BE2C (cell line): ENCODE data around the gene MIA.
"Not testable (repeated sequence)": the region's sequence is repeated elsewhere in the genome, so short reads cannot be mapped to it uniquely, and the experiment has no call there.

Experiments used
- DNase-seq: peaks from one replicate; pipeline ENCODE4 v3.0.0-alpha.2; 2020
- H3K27me3 ChIP-seq: fragments of 250-450 bp; sonication (Bioruptor Pico); 2 replicates; pipeline ENCODE4 v1.5.1; 2020; ENCODE audit warnings: mild to moderate bottlenecking
- H3K36me3 ChIP-seq: fragments of 250-450 bp; sonication (Bioruptor Pico); 2 replicates; pipeline ENCODE4 v1.5.1; 2020; ENCODE audit warnings: mild to moderate bottlenecking
- H3K4me1 ChIP-seq: fragments of 250-450 bp; sonication (Bioruptor Pico); 2 replicates; pipeline ENCODE4 v1.5.1; 2020
- H3K4me3 ChIP-seq: 2 replicates; pipeline ENCODE4 v1.5.1; 2011; ENCODE audit warnings: low read depth, low read length
- H3K9me3 ChIP-seq: fragments of 250-450 bp; sonication (Bioruptor Pico); 2 replicates; pipeline ENCODE4 v1.5.1; 2020
- TF ChIP-seq, protein P1 (sequence below): IDR thresholded peaks from 2 replicates; pipeline ENCODE4 v1.5.1; 2012; ENCODE audit warnings: mild to moderate bottlenecking, low read depth, low read length

MIA gene

DNA sequence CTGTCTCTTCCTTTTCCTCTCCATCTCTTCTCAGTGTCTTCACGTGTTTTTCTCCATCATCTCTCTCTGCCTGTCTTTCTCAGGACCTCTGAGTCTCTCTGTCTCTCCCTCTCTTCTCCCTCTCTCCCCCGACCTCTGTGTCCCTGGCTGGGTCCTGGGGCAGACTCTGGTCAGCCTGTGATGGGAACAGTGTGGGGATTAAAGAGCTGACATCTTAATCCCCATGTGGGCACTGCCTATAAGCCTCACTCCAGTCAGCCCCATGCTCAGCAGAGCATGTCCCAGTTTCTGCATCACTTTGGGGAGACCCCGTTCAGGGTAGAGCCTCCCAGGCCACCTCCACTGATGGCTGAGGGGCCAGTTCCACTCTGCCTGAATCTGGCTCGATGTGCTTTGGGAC lies 39.9 kb downstream of the MIA start:
- no peaks in the 10 kb centered on the region for H3K36me3 ChIP-seq
- no peaks in the 10 kb centered on the region; the same call in 1 of the 2 replicates for H3K4me1 ChIP-seq
- no peak for DNase-seq
- H3K9me3 ChIP-seq: no peaks in the 10 kb centered on the region
- TF ChIP-seq, protein P1, sequence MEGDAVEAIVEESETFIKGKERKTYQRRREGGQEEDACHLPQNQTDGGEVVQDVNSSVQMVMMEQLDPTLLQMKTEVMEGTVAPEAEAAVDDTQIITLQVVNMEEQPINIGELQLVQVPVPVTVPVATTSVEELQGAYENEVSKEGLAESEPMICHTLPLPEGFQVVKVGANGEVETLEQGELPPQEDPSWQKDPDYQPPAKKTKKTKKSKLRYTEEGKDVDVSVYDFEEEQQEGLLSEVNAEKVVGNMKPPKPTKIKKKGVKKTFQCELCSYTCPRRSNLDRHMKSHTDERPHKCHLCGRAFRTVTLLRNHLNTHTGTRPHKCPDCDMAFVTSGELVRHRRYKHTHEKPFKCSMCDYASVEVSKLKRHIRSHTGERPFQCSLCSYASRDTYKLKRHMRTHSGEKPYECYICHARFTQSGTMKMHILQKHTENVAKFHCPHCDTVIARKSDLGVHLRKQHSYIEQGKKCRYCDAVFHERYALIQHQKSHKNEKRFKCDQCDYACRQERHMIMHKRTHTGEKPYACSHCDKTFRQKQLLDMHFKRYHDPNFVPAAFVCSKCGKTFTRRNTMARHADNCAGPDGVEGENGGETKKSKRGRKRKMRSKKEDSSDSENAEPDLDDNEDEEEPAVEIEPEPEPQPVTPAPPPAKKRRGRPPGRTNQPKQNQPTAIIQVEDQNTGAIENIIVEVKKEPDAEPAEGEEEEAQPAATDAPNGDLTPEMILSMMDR: no peak
- H3K4me3 ChIP-seq: no peak overlapping the region
- H3K27me3 ChIP-seq: no peaks in the 10 kb centered on the region

DNA sequence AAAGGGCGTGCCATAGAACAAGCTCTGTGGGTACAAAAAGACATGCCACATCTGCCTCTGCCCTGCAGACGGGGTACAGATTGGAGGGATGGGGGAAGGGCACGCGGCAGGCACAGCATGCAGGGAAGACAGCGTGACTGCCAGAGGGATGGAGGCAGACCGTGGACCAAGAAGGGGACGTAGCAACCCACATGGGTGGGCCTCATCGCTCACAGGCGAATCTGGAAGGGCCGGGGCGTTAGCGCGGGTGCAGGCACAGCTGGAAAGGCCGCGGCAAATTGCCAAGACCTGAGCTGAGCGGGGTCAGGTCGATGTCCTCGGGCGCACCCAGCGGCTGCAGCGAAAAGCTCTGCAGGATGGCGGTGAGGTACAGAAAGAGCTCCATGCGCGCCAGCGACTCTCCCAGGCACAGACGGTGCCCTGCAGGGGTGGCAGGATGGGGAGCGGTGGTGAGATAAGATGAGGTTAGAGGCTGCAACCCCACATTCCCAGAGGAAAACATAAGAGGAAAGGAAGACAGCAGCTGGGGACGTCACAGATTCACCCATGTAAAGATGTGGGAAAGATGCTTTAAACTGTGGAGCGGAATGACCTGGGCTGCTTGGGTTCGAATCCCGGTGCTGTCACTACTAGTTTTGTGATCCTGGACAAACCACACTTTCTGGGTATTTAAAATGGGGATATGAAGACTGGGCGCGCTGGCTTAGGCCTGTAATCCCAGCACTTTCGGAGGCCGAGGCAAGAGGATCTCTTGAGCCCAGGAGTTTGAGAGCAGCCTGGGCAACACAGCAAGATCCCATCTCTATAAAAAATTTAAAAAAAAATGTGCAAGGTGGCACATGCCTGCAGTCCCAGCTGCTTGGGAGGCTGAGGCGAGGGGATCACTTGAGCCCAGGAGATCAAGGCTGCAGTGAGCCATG lies 43.4 kb downstream of the MIA start:
- peak; percentile 89 for DNase-seq
- H3K4me1 ChIP-seq, H3K27me3 ChIP-seq, H3K9me3 ChIP-seq, H3K36me3 ChIP-seq: not testable (repeated sequence)
- H3K4me3 ChIP-seq: peak overlapping the region; percentile 38
- TF ChIP-seq, protein P1: peak; percentile 42

DNA sequence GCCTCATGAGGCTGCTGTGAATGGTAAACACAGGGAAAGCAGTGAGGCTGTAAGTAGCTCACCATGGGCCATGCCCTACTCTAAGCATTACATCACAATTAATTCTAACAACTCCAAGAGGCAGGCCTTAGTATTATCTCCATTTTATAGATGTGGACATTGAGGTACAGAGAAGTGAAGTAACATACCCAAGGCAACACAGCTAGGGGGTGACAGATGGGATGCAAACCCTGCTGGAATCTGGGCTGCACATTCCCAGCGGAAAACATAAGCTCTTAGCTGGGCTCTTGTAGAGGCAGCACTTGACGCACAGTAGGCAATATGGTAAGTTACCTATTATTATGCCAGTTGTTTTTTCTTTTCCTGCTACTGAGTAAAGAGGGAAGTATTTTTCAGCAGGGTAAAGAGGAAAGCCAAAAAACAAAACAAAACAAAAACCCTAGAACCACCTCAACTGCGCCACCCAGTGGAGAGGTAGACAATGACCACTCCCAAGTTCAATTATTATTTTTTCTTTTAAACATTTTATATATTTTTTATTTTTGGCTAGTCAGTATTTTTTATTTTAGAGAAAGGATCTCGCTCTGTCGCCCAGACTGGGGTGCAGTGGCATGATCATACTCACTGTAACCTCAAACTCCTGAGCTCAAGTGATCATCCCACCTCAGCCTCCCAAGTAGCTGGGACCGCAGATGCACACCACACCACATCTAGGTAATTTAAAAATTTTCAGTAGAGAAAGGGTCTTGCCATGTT lies 44.3 kb downstream of the MIA start:
- H3K4me1 ChIP-seq, H3K36me3 ChIP-seq, H3K9me3 ChIP-seq, H3K27me3 ChIP-seq, H3K4me3 ChIP-seq, DNase-seq: not testable (repeated sequence)
- TF ChIP-seq, protein P1: peak; percentile 74

DNA sequence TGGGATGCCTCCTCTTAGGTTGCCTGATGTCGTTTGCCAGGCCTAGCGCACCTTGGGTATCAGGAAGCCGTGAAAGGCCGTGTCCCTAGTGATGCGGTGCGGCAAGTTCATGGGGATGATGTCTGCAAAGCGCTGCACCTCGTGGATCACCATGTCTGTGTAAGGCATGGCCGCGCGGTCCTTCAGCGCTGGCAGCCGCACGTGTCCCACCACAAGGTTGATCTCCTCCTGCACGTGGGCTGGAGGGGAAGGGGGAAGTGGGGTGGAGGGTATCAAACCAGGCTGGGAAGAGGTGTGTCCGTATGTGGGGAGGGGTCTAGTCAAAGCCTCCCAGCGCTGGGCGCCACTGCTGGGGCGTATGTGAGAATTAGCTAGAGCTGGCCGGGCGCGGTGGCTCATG lies 46.8 kb downstream of the MIA start:
- TF ChIP-seq, protein P1: no peak
- Histone ChIP-seq H3K27me3 (no peaks in the 10 kb centered on the region), H3K36me3 (no peaks in the 10 kb centered on the region)

DNA sequence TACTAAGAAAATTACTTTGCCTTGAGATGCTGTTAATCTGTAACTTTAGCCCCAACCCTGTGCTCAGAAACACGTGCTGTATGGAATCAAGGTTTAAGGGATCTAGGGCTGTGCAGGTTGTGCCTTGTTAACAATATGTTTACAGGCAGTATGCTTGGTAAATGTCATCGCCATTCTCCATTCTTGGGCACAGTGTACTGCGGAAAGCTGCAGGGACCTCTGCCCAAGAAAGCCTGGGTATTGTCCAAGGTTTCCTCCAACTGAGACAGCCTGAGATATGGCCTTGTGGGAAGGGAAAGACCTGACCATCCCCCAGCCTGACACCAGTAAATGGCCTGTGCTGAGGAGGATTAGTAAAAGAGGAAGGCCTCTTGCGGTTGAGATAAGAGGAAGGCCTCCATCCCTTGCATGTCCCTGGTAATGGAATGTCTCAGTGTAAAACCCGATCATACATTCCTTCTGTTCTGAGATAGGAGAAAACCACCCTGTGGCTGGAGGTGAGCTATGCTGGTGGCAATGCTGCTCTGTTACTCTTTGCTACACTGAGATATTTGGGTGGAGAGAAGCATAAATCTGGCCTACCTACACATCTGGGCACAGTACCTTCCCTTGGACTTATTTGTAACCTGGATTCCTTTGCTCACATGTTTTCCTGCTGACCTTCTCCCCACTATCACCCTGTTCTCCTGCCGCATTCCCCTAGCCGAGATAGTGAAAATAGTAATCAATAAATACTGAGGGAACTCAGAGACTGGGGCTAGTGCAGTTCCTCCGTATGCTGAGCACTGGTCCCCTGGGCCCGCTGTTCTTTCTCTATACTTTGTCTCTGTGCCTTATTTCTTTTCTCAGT lies 47.6 kb downstream of the MIA start:
- not testable (repeated sequence) for H3K4me3 ChIP-seq, H3K27me3 ChIP-seq, H3K36me3 ChIP-seq, H3K4me1 ChIP-seq, H3K9me3 ChIP-seq, DNase-seq

More for the DNA sequence above, 46.8 kb downstream of the MIA start:
- Histone ChIP-seq H3K4me3 (no peak overlapping the region), H3K9me3 (no peaks in the 10 kb centered on the region), H3K4me1 (no peaks in the 10 kb centered on the region)
- DNase-seq: no peak

DNA sequence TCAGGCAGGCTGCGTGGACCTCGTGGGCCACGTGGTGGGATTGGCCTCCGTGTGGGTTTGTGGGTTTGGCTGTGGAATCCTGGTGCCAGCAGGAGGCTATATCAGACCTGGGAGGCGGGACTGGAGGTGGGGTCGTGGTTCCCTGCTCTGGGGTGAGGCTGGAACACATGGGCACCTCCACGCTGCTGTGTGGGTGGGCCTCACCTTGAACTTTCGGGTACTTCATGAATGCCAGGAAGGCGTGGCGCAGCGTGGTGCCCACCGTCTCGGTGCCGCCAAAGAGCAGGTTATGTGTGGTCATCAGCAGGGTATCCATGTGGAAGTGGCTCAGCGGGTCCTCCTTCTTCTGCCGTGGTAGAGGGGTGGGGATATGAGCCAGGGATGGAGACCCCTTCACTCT lies 49.6 kb downstream of the MIA start:
- H3K36me3 ChIP-seq, H3K9me3 ChIP-seq, H3K4me3 ChIP-seq, DNase-seq, H3K27me3 ChIP-seq, H3K4me1 ChIP-seq: not testable (repeated sequence)

DNA sequence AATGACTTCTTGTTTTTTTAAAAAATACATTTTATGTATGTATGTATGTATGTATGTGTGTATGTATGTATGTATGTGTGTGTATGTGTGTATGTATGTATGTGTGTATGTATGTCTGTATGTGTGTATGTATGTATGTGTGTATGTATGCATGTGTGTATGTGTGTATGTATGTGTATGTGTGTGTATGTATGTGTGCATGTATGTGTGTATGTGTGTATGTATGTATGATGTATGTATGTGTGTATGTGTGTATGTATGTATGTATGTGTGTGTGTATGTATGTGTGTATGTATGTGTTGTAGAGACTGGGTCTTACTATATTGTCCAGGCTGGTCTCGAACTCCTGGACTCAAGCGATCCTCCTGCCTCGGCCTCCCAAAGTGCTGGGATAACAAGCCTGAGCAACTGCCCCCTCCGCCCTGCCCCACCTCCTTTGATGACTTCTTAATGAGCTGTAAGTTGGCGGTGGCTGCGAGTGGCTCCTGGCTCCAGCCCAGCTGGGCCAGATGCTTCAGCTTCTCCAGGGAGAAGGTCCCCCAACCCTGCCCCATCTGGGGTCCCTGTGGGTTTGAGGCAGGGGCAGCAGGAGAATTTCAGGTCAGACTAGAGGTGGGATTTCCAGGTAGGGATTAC lies 50.3 kb downstream of the MIA start:
- H3K9me3 ChIP-seq, H3K4me1 ChIP-seq, DNase-seq, H3K4me3 ChIP-seq, H3K36me3 ChIP-seq, H3K27me3 ChIP-seq: not testable (repeated sequence)

DNA sequence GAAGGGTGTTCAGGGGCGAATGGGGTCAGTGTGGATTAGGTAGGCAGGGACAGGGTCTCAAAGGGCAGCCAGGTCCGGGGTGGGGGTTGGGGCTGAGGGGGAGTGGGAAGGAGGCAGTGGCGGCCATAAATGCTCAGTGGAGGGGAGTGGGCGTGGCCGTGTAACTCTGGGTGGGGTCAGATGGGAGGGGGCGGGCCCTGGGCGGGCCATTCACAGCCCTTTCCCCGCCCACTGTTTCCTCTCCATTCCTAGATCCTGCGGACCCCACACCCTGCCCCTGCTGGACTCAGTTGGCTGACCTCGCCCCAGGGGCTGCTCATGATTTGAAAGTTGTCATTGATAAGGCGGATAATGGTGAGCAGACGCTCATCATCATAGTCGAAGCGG lies 51.0 kb downstream of the MIA start:
- H3K36me3 ChIP-seq, DNase-seq, H3K27me3 ChIP-seq, H3K4me1 ChIP-seq, H3K4me3 ChIP-seq, H3K9me3 ChIP-seq: not testable (repeated sequence)

DNA sequence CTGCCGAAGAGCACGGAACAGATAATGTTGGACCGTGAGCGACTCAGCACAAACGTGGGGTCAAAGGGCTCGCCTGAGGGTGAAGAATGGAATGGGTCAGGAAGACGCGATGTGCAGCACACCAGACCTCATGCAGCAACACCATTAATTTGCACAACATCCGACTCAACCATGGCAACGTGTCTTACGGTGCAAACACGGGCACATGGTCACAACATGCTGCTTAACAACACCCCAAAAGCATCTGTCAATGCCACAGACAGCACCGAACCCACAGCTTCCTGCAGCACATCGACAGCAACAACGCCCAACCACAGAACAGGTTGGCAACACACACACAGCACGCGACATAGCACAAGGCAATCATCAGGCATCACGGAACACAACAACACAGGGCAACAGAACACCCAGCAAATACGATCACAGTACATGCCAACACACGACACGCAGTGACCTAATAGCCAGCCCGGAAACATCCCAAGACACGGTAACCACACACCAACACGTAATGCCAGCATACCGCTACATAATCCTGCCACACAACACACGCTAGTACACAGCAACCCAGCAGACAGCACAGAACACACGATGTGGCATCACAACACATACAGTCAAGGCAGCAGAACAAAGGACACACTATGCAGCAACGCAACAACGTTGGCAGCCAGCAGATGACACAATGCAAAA lies 51.5 kb downstream of the MIA start:
- not testable (repeated sequence) for H3K4me1 ChIP-seq, H3K4me3 ChIP-seq, H3K9me3 ChIP-seq, H3K27me3 ChIP-seq, H3K36me3 ChIP-seq, DNase-seq
